HG02870 (cell line): Measurements from ENCODE around the gene PPP2R1A.
"Not testable (repeated sequence)": the region's sequence is repeated elsewhere in the genome, so short reads cannot be mapped to it uniquely, and the experiment has no call there.

Experiments used
- ATAC-seq: cut with Tn5 transposase; IDR thresholded peaks from one replicate; pipeline ENCODE4 v1.9.1; 2021; ENCODE audit warnings: mild to moderate bottlenecking, moderate library complexity; ENCODE audit not compliant: unreplicated experiment

Gene PPP2R1A

DNA sequence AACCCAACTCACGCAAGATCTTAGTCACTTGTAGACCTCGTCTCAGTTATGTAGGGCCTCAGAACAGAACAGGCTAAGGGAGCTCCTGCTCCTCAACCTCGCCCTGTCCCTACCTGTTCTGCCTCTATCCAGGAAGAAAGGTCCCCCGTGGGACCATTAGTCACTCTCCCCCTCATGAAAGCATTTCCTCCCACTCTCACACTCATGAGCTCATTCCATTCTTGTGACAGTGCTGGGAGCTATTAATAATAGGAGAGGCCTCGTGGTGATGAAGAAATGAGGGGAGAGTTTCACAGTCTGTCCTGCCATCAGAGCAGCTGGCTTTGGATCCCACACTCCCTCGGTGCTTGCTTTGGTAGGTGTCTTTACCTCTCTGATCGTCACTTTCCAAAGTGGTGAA lies 10.2 kb downstream of the PPP2R1A start:
- no peak for ATAC-seq

DNA sequence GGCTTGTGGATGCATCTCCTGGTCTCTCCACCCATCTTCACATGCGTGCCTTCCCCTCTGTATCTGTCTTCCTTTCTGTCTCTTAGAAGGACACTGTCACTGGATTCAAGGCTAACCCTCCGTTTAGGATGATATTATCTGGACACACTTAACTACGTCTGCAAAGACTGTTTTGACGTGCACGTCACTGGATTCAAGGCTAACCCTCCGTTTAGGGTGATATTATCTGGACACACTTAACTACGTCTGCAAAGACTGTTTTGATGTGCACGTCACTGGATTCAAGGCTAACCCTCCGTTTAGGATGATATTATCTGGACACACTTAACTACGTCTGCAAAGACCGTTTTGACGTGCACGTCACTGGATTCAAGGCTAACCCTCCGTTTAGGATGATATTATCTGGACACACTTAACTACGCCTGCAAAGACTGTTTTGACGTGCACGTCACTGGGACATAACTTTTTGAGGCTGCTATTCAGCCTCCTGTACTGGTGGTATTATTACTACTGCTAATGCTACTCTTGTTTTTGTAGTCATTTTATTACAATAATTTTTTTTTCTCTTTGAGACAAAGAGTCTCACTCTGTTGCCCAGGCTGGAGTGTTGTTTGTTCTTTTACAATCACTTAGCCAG lies 11.0 kb downstream of the PPP2R1A start:
- not testable (repeated sequence) for ATAC-seq

DNA sequence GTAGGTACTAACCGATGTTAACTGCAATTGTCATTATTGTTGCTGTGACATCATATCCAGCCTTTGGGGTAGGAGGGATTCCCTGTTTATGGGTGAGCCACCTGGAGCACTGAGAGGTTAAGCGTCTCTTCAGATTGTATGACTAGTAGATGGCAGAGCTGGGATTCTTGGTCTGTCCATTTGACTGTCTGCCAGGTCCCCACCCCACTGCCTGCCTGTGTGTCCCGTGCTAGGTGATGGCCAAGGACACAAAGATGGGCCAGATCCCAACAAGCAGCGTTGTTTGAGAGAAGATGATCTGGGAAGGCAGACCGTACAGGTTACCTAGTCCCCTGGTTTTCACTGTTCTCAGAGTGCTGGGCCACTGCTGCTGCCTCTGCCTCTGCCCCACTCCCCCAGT lies 16.6 kb downstream of the PPP2R1A start:
- ATAC-seq: no peak

DNA sequence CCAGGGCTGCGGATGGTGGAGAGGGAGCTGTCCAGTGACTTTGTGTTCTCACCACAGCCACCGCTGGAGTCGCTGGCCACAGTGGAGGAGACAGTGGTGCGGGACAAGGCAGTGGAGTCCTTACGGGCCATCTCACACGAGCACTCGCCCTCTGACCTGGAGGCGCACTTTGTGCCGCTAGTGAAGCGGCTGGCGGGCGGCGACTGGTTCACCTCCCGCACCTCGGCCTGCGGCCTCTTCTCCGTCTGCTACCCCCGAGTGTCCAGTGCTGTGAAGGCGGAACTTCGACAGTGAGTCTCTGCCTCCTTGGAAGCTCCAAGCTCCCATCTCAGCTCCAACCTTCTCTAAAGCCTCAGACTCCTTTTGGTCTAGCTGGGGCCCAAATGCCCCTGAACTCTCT lies 21.4 kb downstream of the PPP2R1A start:
- ATAC-seq: no peak

DNA sequence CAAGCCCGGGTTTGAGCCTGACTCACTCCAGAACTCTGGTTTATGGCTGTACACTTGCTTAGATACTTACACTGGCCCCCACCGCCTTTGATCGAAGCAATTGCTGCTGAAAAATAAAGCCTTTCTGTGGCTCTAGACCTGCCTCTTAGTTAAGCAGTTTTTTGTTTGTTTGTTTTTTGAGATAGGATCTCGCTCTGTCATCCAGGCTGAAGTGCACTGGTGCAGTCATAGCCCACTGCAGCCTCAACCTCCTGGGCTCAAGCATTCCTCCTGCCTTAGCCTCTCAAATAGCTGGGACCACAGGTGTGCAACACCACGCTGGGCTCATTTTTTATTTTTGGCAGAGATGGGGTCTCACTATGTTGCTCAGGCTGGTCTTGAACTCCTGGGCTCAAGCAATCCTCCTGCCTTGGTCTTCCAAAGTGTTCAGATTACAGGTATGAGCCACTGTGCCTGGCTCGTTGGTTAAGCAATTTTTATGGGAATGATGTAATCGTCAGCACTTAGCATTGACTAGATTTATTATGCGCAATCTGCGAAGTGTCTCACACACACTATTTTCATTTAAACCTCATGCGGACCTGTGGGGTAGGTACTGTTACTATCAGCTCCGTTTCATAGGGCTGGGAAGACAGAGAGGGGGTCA lies 22.2 kb downstream of the PPP2R1A start:
- ATAC-seq: no peak

DNA sequence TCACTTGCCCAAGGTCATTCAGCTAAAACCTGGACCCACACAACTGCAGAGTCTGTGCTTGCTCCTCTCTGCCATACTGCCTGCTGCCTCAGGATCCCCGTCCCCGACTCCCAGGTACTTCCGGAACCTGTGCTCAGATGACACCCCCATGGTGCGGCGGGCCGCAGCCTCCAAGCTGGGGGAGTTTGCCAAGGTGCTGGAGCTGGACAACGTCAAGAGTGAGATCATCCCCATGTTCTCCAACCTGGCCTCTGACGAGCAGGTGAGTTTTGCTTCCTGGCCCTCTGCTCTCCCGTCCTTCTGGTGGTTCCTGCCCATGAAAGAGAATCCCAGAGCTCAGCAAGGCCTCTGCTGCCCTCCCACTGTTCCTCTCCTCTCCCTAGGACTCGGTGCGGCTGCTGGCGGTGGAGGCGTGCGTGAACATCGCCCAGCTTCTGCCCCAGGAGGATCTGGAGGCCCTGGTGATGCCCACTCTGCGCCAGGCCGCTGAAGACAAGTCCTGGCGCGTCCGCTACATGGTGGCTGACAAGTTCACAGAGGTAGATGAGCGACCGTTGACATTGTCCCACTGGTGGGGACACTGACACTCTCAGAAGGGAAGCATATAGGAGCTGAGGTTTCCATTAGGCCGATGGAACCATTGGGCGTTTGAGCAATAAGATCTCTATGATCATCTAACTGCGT lies 22.9 kb downstream of the PPP2R1A start:
- ATAC-seq: no peak

DNA sequence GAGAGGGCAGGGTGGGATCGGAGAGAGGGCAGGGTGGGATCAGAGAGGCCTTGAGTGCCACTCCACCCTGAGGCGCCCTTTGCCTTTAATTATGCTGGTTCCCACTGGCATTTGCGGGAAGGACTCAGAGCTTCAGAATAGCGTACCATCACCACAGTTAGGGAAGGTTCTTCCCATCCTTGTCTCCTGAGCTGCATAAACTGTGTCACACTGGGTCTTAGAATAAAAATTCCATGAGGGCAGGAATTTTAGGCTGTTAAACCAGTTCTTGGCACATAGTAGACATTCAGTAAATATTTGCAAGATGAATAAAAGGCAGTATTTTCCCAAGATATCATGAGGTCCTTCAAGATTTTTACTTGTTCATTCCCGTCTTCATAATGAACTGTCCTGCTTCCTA lies 24.4 kb downstream of the PPP2R1A start:
- ATAC-seq: no peak

DNA sequence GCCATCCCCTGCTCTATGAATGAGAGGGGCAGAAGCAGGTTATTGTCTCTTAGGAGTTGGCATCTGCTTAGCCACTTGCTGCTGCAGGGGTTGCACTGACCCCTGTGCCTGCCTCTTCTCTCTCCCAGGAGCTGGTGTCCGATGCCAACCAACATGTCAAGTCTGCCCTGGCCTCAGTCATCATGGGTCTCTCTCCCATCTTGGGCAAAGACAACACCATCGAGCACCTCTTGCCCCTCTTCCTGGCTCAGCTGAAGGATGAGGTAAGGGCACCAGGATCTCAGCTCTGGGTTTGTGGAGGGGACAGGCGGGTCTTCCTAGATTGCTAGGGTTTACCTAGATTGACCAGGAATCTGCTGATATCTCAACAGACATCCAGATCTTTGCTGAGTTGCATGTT lies 26.5 kb downstream of the PPP2R1A start:
- no peak for ATAC-seq

DNA sequence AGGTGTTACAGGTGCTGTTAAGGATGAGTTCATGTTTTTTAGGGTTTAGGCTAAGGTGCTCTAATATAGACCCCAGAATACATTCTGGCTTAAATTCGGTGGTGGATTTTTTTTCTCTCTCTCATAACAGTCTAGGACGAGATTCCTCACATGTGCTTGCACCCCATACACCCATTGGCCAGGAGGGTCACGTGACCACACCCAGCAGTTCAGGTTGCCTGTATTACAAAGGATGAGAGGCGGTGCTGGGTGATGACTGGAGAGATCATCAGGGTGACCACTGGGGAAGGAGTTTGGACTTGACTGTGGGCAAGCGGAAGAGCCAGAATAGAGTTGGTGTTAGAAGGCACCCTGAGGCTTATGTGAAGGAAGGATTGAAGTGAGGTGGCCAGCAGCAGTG lies 27.7 kb downstream of the PPP2R1A start:
- ATAC-seq: no peak

DNA sequence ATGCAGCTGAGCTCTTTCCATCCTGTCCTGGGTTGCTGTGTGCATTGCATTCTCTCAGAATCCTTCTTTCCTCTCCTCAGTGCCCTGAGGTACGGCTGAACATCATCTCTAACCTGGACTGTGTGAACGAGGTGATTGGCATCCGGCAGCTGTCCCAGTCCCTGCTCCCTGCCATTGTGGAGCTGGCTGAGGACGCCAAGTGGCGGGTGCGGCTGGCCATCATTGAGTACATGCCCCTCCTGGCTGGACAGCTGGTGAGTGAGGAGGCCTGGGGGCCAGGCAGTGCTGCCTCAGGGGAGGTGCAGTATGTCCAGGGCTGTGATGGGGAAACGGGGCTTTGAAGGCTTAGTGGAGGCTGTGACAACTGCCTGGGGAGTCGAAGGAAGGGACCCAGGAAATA lies 29.8 kb downstream of the PPP2R1A start:
- ATAC-seq: no peak

DNA sequence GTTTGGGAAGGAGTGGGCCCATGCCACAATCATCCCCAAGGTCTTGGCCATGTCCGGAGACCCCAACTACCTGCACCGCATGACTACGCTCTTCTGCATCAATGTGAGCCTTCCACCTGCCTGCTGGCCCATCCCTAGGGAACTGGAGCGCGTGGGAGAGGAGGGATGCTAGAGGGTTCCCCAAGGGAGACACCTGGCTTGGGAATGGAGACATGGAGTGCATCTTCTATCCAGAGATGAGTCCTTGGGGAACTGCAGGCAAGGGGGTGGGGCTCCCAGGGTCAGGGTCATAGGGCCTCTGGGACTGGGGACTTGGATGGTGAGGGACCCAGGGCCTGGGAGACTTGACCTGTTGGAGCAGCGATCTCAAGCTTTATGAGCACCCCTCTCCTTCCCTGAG lies 31.2 kb downstream of the PPP2R1A start:
- no peak for ATAC-seq

DNA sequence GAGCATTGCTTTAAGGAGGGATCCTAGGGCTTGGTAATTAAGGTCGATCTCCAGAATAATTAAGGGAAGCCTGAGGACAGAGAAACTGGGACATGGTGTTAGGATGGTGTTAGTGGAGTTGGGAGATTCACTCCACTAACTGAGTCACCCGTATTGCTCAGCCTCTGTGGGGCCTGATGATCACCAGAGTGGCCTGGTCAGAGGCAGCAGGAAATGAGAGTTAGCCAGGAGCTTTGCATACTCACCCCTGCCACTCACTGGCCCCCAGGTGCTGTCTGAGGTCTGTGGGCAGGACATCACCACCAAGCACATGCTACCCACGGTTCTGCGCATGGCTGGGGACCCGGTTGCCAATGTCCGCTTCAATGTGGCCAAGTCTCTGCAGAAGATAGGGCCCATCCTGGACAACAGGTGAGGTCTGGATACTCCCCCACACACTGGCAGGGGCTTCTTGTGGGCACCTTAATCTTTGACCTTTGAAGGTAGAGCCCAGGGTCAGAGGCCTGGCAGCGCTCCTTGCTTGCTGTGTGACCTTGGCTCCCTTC lies 32.1 kb downstream of the PPP2R1A start:
- ATAC-seq: no peak

DNA sequence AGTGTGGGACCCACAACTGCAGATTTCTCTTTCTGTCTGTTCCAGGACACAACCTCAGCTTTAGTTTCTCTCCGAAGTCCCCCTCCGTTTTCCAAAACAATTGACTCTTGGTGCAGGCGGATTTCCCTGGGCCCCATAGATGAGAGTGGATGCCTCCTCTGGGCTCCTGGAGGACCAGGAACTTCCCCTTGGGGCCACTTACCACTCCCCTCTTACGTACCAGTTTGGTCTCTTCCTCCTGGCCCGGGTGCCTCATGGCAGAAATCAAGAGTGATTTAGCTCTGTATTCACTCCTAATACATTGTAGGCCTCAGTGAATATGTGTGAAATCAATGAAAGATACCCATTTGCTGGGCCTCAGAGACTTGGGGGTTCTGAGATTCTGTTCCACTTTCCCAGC lies 34.4 kb downstream of the PPP2R1A start:
- ATAC-seq: no peak

DNA sequence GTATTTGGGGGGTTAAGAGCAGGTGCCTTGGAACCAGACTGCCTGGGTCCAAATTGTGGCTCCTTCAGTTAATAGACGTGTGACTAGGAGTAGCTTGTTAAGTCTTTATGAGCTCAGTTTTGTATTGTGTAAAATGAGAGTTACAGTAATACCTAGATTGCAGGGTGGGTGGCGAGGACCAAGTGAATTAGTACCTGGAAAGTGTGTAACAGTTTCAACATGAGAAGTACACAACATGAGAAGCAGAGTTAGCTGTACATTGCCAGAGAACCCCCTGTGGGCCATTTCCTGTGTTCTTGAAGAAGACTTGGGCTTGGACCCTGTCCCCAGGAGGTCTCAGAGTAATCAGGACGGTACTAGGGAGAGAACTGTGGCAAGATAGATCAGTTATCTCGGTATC lies 36.8 kb downstream of the PPP2R1A start:
- ATAC-seq: no peak

DNA sequence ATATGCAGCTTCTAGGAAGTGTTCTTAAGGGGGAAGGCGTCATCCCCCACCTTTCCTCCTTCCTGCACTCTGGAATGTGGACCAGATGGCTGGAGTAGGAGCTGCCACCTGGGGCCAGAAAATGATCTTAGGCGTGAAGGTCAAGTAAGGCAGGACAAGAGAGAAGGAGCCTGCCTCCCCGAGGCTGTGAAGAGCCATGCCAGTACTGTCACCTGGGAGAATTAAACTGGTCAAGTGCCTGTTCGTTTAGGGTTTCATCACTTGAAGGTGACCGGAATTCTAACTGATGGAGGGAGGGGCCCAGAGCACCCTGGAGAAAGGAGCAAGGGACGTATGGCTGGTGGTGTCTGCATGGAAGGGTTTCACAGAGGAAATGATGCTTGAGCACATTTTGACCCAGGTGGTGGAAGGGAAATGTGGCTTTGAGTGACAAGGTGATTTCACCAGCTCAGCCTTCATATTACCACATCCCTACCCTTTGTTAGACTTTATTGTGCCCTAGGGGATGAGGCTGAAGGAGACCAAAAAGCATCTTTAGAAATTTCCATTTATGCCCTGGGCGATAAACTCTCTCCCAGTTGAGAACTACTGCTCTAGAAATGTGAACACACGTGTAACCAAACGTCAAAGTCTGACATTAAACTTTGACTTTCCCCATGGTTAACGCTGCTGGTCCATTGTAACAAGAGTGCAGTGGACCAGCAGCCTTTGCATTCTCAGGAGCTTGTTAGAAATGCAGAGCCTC lies 37.5 kb downstream of the PPP2R1A start:
- no peak for ATAC-seq

DNA sequence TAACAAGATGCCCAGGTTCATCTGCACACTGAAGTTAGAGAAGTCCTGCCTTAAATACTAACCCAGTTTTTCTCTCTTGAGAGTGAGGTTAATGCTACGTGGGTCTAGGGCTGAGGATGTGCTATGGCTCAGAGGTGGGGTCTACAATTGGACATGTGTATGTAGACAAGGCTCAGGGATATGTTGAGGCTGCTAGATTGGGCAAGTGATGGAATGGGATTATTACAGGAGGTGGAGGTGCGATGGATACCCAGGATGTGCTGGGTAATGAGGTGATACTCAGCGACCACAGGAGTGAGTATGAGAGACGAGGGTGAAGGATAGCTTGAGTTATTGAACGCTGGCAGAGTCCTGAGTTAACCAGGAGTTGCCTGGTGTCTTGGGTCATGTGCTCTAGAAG lies 38.1 kb downstream of the PPP2R1A start:
- ATAC-seq: no peak

DNA sequence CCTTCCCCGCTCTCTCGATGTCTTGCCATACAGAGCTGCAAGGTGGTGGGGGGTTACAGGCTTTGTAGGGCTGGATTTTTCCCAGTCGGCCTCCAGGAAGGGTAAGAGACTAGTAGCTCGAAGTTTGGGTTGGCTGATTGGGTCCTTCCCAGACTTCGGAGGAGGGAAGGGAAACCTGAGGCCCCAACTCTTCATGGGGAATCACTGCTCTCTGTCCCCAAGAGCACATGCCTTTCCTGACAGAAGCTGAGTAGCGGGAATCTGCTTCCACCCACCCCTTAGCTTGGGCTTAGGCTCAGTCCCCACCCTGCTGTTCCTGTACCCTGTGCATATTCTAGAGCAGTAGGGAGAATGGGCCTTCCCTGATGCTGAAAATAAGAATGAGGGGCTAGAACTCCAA lies 39.7 kb downstream of the PPP2R1A start:
- no peak for ATAC-seq

DNA sequence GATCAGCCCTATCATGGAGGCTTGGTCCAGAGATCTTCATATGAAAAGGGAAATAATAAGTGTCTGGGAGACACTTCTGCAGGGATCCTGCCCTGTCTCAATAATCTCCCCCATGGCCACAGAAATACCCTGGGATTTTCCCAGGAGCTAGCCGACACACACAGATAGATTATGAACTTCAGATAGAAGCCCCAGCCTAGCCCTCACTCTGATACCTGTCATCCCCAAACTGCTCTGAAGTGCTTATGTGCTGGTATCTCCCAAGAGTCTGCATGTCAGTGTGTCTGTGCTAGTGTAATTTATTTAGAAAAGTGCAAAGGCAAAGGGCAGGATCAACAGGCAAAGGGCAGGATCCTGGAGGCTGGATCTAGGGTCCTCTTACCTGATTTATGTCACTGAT lies 40.8 kb downstream of the PPP2R1A start:
- no peak for ATAC-seq

DNA sequence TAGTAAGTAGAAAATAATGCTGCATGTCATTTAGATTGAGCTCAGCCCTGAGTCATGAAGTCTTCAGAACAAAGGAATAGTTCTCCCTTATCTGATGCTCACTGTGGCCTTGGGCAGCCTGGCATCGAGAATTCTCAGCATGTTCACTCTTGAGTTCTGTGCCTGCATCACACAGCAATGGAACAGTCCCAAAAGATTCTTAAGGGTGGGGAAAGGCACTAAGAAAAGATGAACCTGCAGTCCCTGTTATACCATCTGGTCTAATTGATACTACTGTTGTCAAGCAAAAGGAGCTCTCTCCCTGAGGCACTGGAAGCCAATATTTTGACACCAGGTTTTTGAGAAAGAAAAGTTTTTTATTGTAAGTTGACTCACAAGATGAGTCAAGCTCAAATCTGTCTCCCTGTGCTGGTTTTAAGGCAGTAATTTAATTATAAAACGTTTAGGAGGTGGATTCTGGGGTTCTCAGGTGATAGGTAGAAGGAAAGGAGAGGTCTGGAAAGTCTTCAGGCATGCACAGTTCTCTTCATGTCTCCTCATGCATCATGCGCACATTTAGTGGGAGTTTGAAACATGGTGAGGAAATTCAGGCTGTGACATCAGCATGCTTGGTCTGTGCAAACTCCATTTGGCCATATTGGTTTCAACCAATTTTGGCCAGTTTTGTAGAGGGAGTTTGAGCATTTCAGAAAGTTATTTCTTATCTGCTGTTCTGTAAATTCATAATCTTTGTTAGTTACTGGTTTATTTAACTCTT lies 41.5 kb downstream of the PPP2R1A start:
- ATAC-seq: no peak

DNA sequence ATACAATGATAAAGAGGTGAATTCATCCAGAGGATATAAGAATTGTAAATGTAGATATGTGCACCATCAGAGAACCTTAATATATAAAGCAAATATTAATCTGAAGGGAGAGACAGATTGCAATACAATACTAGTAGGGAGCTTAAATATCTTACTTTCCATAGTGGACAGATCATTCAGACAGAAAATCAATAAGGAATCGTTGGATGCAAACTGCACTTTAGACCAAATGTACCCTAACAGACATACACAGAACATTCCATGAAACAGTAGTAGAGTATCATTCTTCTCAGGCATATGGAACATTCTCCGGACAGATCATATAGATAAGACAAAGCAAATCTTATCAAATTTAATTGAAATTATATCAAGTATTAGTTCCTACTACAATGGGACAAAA lies 44.6 kb downstream of the PPP2R1A start:
- ATAC-seq: no peak

DNA sequence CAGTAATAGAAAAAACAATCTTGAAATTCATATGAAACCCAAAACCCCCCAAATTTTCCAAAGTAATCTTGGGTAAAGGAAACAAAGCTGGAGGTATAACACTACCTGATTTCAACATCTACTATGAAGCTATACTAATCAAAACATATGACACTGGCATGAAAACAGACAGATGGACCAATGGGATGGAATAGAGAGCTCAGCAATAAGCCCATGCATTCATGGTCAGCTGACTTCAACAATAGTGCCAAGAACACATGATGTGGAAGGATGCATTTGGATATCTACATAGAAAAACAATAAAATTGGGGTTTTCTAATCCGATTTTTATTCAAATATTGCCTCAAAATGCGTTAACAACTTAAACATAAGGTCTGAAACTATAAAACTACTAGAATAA lies 47.3 kb downstream of the PPP2R1A start:
- no peak for ATAC-seq
